ENCODE results near the gene HECTD4. TPM values are rescaled to one million over a fixed set of nuclear protein-coding genes. Genes with fewer than 3 reads are reported as not detected.

Gene HECTD4
- total and polyA plus RNA-seq, 9 of the 15 experiments (the other 6 are each of a cell fraction or from before 2014, with no cell fraction given) = 3.5 to 33.3 (median 13.5) TPM

DNA sequence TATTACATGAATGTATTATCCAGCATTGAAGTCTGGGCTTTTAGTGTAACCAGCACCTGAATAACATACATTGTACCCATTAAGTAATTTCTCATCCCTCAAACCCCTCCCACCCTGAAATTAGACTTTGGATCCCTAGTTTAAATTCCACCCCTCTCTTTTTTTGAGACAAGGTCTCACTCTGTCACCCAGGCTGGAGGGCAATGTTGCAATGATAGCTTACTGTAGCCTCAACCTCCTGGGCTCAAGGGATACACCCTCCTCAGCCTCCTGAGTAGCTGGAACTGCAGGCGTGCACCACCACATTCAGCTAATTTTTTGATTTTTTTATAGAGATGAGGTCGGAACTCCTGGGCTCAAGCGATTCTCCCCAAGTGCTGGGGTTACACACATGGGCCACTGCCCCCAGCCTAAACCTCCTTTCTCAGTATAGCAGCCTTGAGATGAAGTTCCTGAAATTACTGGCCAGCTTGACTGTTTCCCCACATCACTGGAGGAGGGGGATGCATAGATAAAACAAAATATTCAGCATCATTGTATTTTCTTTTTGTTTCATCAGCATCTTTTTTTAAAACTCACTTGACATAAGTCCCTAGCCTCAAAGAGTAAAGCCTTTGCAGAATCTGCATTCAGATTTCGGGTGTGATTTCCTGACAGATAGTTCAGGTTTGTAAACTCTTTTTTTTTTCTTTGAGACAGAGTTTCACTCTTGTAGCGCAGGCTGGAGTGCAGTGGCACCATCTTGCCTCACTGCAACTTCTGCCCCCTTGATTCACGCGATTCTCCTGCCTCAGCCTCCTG lies 43.6 kb upstream of the HECTD4 start:
- intact Hi-C loops (cut with micrococcal nuclease) (no loop called here), in situ Hi-C loops (cut with MboI) (no loop called here)
- Histone ChIP-seq H3K36me3 (ENCODE audit: control insufficient read depth, insufficient read depth, low read length) (peaks cover 51% of the 10 kb centered on the region; the same call in 2 of the 3 replicates), H3K9me1 (ENCODE audit: control insufficient read depth, insufficient read depth, low read length) (no peaks in the 10 kb centered on the region), H2AFZ (ENCODE audit: low read depth, low read length) (no peak overlapping the region), H3K79me2 (ENCODE audit: control insufficient read depth, insufficient read depth, low read length) (peaks cover 90% of the 10 kb centered on the region), H3K4me2 (ENCODE audit: insufficient read depth, low read length) (no peak overlapping the region), H3K4me3 (no peak overlapping the region), H3K9me3 (replicated peaks; ENCODE audit: control insufficient read depth, insufficient read depth, low read depth, low read length) (no peaks in the 10 kb centered on the region), H3K4me1 (replicated peaks in 1 of 2; ENCODE audit: control insufficient read depth in 2 of 2, insufficient read depth in 2 of 2, low read length in 2 of 2) (peaks cover 0 to 2% of the 10 kb centered on the region in 2 experiments; a peak in 1 of 5 replicates), H4K20me1 (replicated peaks; ENCODE audit: control insufficient read depth, insufficient read depth, low read length) (peaks cover 5% of the 10 kb centered on the region), H3K9ac (ENCODE audit: insufficient read depth in 1 of 2, low read depth in 2 of 2, low read length in 2 of 2) (no peak overlapping the region), H3K27me3 (ENCODE audit: control insufficient read depth in 2 of 2, insufficient read depth in 2 of 2, low read length in 2 of 2) (no peaks in the 10 kb centered on the region), H3K27ac (ENCODE audit: extremely low read depth, low read depth, low read length) (no peak overlapping the region)
- no TSS peak for BruUV-seq (replicated peaks)
- CTCF ChIA-PET (ENCODE audit: low intra/inter-chr PET ratio) = no interaction called here
- TF ChIP-seq CAMTA2 (CRISPR knock-in tag; conservative IDR thresholded peaks at IDR 0.05) = no peak
- TF ChIP-seq TEAD4 (IDR thresholded peaks at IDR 0.05; ENCODE audit: low read length) = no peak
- no peak for TF ChIP-seq TEAD4 (CRISPR knock-in tag; IDR thresholded peaks at IDR 0.05; ENCODE audit: borderline replicate concordance)
- TF ChIP-seq EZH2 (IDR thresholded peaks at IDR 0.05; ENCODE audit: borderline replicate concordance, low read depth, low read length) = no peak
- TF ChIP-seq NUFIP1 (IDR thresholded peaks at IDR 0.05; ENCODE audit: partially characterized antibody) = no peak
- TF ChIP-seq ZNF583 (CRISPR knock-in tag; IDR thresholded peaks at IDR 0.05) = no peak
- TF ChIP-seq CXXC5 (CRISPR knock-in tag; IDR thresholded peaks at IDR 0.05) = no peak
- TF ChIP-seq, protein P1, sequence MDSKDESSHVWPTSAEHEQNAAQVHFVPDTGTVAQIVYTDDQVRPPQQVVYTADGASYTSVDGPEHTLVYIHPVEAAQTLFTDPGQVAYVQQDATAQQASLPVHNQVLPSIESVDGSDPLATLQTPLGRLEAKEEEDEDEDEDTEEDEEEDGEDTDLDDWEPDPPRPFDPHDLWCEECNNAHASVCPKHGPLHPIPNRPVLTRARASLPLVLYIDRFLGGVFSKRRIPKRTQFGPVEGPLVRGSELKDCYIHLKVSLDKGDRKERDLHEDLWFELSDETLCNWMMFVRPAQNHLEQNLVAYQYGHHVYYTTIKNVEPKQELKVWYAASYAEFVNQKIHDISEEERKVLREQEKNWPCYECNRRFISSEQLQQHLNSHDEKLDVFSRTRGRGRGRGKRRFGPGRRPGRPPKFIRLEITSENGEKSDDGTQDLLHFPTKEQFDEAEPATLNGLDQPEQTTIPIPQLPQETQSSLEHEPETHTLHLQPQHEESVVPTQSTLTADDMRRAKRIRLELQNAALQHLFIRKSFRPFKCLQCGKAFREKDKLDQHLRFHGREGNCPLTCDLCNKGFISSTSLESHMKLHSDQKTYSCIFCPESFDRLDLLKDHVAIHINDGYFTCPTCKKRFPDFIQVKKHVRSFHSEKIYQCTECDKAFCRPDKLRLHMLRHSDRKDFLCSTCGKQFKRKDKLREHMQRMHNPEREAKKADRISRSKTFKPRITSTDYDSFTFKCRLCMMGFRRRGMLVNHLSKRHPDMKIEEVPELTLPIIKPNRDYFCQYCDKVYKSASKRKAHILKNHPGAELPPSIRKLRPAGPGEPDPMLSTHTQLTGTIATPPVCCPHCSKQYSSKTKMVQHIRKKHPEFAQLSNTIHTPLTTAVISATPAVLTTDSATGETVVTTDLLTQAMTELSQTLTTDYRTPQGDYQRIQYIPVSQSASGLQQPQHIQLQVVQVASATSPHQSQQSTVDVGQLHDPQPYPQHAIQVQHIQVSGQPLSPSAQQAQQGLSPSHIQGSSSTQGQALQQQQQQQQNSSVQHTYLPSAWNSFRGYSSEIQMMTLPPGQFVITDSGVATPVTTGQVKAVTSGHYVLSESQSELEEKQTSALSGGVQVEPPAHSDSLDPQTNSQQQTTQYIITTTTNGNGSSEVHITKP (IDR thresholded peaks at IDR 0.05; ENCODE audit: partially characterized antibody) = no peak
- TF ChIP-seq, protein P2, sequence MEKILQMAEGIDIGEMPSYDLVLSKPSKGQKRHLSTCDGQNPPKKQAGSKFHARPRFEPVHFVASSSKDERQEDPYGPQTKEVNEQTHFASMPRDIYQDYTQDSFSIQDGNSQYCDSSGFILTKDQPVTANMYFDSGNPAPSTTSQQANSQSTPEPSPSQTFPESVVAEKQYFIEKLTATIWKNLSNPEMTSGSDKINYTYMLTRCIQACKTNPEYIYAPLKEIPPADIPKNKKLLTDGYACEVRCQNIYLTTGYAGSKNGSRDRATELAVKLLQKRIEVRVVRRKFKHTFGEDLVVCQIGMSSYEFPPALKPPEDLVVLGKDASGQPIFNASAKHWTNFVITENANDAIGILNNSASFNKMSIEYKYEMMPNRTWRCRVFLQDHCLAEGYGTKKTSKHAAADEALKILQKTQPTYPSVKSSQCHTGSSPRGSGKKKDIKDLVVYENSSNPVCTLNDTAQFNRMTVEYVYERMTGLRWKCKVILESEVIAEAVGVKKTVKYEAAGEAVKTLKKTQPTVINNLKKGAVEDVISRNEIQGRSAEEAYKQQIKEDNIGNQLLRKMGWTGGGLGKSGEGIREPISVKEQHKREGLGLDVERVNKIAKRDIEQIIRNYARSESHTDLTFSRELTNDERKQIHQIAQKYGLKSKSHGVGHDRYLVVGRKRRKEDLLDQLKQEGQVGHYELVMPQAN (IDR thresholded peaks at IDR 0.05; ENCODE audit: borderline replicate concordance) = no peak
- TF ChIP-seq ZNF316 (IDR thresholded peaks at IDR 0.05) = peak; percentile 75
- TF ChIP-seq MEIS2 (IDR thresholded peaks at IDR 0.05; ENCODE audit: partially characterized antibody) = no peak
- peak; percentile 22; the same call in 1 of the 2 replicates for TF ChIP-seq C11orf30 (IDR thresholded peaks at IDR 0.05; ENCODE audit: low read depth)
- TF ChIP-seq TAF7 (tag; IDR thresholded peaks at IDR 0.05) = no peak
- no peak for TF ChIP-seq FOXA3 (CRISPR knock-in tag; conservative IDR thresholded peaks at IDR 0.05 in 1 of 2, IDR thresholded peaks at IDR 0.05 in 1 of 2)
- TF ChIP-seq ZNF57 (CRISPR knock-in tag; IDR thresholded peaks at IDR 0.05) = no peak
- POLR2A ChIA-PET = interaction anchor here (1.3 kb wide), 1 partner anchor 19 kb away, joined by 4 read pairs; no protein-coding TSS in a partner anchor
- no peak for ATAC-seq
- no peak for FAIRE-seq
- DNase-seq (ENCODE audit: extremely low read depth in 1 of 4, low spot score in 3 of 4) = no peak
- 88% methylated on average over 7 of the region's 7 CpGs for WGBS (ENCODE audit: insufficient coverage, low coverage, missing lambda C conversion rate)

Measured in K562 (cell line).